Measurements from ENCODE around the gene STRIP2. TPM values are rescaled to one million over a fixed set of nuclear protein-coding genes. Genes with fewer than 3 reads are reported as not detected.

STRIP2 gene
- total RNA-seq, 1 experiment from 2014 or later = 6.5 TPM

DNA sequence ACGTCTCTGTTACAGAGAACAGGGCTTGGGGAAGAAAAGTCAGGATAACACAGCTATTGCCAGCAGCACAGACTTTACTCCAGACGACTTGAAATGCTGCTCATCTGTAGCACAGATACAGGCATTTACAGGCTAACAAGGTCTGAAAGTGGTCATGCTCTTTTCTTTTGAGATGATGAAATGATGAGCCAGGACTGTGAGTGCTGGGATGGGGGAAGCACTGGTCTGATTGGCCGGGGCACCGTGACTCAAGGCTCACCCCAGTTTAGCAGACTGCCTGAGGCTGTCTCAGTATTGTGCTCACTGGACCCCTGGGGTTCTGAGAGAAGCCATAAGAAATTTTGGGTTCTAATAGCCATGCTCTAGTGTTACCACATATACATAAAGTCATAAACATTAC lies 80.5 kb downstream of the STRIP2 start:
- POLR2A ChIA-PET = no interaction called here
- Mint-ChIP-seq H3K9me3 (ENCODE audit: unreplicated experiment) (no peaks in the 10 kb centered on the region), H3K4me1 (ENCODE audit: low read depth, unreplicated experiment) (no peaks in the 10 kb centered on the region), H3K27ac (ENCODE audit: unreplicated experiment) (no peak overlapping the region), H3K27me3 (ENCODE audit: insufficient read depth, unreplicated experiment) (peaks cover 15% of the 10 kb centered on the region), H3K36me3 (ENCODE audit: insufficient read depth, unreplicated experiment) (no peaks in the 10 kb centered on the region), H3K4me3 (ENCODE audit: unreplicated experiment) (no peak overlapping the region)
- BruUV-seq (replicated peaks) = no TSS peak
- Histone ChIP-seq H3K36me3 (ENCODE audit: control insufficient read depth, insufficient read depth, low read length) (no peaks in the 10 kb centered on the region), H3K4me1 (no peaks in the 10 kb centered on the region), H3K4me3 (ENCODE audit: low read depth, low read length) (no peak overlapping the region), H3K27me3 (replicated peaks; ENCODE audit: control insufficient read depth, insufficient read depth, low read length) (no peaks in the 10 kb centered on the region), H3K9me3 (no peaks in the 10 kb centered on the region)
- no peak for DNase-seq
- intact Hi-C loops (cut with micrococcal nuclease; ENCODE audit: unreplicated experiment) = no loop called here
- TF ChIP-seq, protein P1, sequence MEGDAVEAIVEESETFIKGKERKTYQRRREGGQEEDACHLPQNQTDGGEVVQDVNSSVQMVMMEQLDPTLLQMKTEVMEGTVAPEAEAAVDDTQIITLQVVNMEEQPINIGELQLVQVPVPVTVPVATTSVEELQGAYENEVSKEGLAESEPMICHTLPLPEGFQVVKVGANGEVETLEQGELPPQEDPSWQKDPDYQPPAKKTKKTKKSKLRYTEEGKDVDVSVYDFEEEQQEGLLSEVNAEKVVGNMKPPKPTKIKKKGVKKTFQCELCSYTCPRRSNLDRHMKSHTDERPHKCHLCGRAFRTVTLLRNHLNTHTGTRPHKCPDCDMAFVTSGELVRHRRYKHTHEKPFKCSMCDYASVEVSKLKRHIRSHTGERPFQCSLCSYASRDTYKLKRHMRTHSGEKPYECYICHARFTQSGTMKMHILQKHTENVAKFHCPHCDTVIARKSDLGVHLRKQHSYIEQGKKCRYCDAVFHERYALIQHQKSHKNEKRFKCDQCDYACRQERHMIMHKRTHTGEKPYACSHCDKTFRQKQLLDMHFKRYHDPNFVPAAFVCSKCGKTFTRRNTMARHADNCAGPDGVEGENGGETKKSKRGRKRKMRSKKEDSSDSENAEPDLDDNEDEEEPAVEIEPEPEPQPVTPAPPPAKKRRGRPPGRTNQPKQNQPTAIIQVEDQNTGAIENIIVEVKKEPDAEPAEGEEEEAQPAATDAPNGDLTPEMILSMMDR (IDR thresholded peaks at IDR 0.05; ENCODE audit: insufficient read depth in 1 of 2, low read depth in 1 of 2, low read length in 1 of 2, severe bottlenecking in 1 of 2, unreplicated experiment in 1 of 2) = no peak
- CTCF ChIA-PET = no interaction called here

GRCh38 chr7:129515381-129515780 lies 81.1 kb downstream of the STRIP2 start:
- H3K27me3 ChIP-seq (replicated peaks; ENCODE audit: control insufficient read depth, insufficient read depth, low read length) = no peaks in the 10 kb centered on the region

DNA sequence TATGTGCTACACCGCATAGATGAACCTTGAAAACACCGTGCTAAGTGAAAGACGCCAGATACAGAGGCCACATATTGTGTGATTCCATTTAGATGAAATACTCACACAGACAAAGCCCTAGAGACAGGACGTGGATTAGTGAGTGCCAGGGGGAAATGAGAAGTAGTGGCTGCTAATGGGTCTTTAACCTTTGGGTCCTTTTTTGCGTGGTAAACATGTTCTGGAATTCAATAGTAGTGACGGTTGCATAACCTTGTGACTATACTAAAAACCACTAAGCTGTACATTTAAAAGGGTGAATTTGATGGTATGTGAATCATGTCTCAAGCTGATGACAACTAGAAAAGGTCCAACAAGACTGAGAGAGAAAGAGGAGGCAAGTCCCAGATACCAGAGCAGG lies 83.7 kb downstream of the STRIP2 start:
- H3K27me3 Mint-ChIP-seq (ENCODE audit: insufficient read depth, unreplicated experiment) = peaks cover 13% of the 10 kb centered on the region
- CTCF ChIA-PET = no interaction called here

More at GRCh38 chr7:129515381-129515780, 81.1 kb downstream of the STRIP2 start:
- TF ChIP-seq, protein P1 (IDR thresholded peaks at IDR 0.05; ENCODE audit: insufficient read depth in 1 of 2, low read depth in 1 of 2, low read length in 1 of 2, severe bottlenecking in 1 of 2, unreplicated experiment in 1 of 2) = no peak
- ChIA-PET POLR2A (no interaction called here), CTCF (no interaction called here)
- peaks cover 15% of the 10 kb centered on the region for H3K27me3 Mint-ChIP-seq (ENCODE audit: insufficient read depth, unreplicated experiment)
- no TSS peak for BruUV-seq (replicated peaks)
- Histone ChIP-seq H3K9me3 (no peaks in the 10 kb centered on the region), H3K36me3 (ENCODE audit: control insufficient read depth, insufficient read depth, low read length) (no peaks in the 10 kb centered on the region), H3K4me1 (no peaks in the 10 kb centered on the region), H3K4me3 (ENCODE audit: low read depth, low read length) (no peak overlapping the region)
- no peaks in the 10 kb centered on the region for H3K36me3 Mint-ChIP-seq (ENCODE audit: insufficient read depth, unreplicated experiment)
- intact Hi-C loops (cut with micrococcal nuclease; ENCODE audit: unreplicated experiment) = no loop called here
- DNase-seq = no peak
- H3K27ac Mint-ChIP-seq (ENCODE audit: unreplicated experiment) = no peak overlapping the region
- H3K4me3 Mint-ChIP-seq (ENCODE audit: unreplicated experiment) = no peak overlapping the region
- no peaks in the 10 kb centered on the region for H3K9me3 Mint-ChIP-seq (ENCODE audit: unreplicated experiment)
- no peaks in the 10 kb centered on the region for H3K4me1 Mint-ChIP-seq (ENCODE audit: low read depth, unreplicated experiment)

More for the DNA sequence above, 83.7 kb downstream of the STRIP2 start:
- BruUV-seq (replicated peaks) = no TSS peak
- H3K9me3 Mint-ChIP-seq (ENCODE audit: unreplicated experiment) = no peaks in the 10 kb centered on the region
- no peak overlapping the region for H3K4me3 ChIP-seq (ENCODE audit: low read depth, low read length)
- no peak overlapping the region for H3K4me3 Mint-ChIP-seq (ENCODE audit: unreplicated experiment)
- H3K4me1 Mint-ChIP-seq (ENCODE audit: low read depth, unreplicated experiment) = no peaks in the 10 kb centered on the region
- DNase-seq = no peak
- intact Hi-C loops (cut with micrococcal nuclease; ENCODE audit: unreplicated experiment) = no loop called here
- H3K9me3 ChIP-seq = no peaks in the 10 kb centered on the region
- no peaks in the 10 kb centered on the region for H3K4me1 ChIP-seq
- POLR2A ChIA-PET = interaction anchor here (0.7 kb wide), 1 partner anchor 86 kb away, joined by 3 read pairs; no protein-coding TSS in a partner anchor
- no peaks in the 10 kb centered on the region for H3K36me3 Mint-ChIP-seq (ENCODE audit: insufficient read depth, unreplicated experiment)
- TF ChIP-seq, protein P1 (IDR thresholded peaks at IDR 0.05; ENCODE audit: insufficient read depth in 1 of 2, low read depth in 1 of 2, low read length in 1 of 2, severe bottlenecking in 1 of 2, unreplicated experiment in 1 of 2) = no peak
- no peak overlapping the region for H3K27ac Mint-ChIP-seq (ENCODE audit: unreplicated experiment)
- H3K27me3 ChIP-seq (replicated peaks; ENCODE audit: control insufficient read depth, insufficient read depth, low read length) = no peaks in the 10 kb centered on the region; the same call in 1 of the 2 replicates
- no peaks in the 10 kb centered on the region for H3K36me3 ChIP-seq (ENCODE audit: control insufficient read depth, insufficient read depth, low read length)
